Ascending aorta (tissue), 2 donors: ENCODE results near the gene TMEM132D. TPM values are rescaled to one million over a fixed set of nuclear protein-coding genes. Genes with fewer than 3 reads are reported as not detected.

Source experiments
- DNase-seq, 2 donors: peaks; one replicate each; pipeline ENCODE4 v3.0.0-alpha.2; 2019; ENCODE audit warnings: low spot score in 2 of 2
- H3K27ac ChIP-seq, 2 donors: fragments of 200-600 bp; sonication (generic); one replicate each; pipeline ENCODE4 v1.5.1; 2016 to 2017; ENCODE audit warnings: mild to moderate bottlenecking in 1 of 2
- H3K27me3 ChIP-seq: fragments of 200-600 bp; sonication (generic); one replicate; pipeline ENCODE4 v1.5.1; 2017
- H3K36me3 ChIP-seq, 2 donors: fragments of 200-600 bp; sonication (generic); one replicate each; pipeline ENCODE4 v1.5.1; 2016
- H3K4me1 ChIP-seq, 2 donors: fragments of 200-600 bp; sonication (generic); one replicate each; pipeline ENCODE4 v1.5.1; 2016 to 2017; ENCODE audit warnings: mild to moderate bottlenecking in 1 of 2
- H3K4me3 ChIP-seq, 2 donors: fragments of 200-600 bp; sonication (generic); one replicate each; pipeline ENCODE4 v1.5.1; 2016 to 2017; ENCODE audit warnings: mild to moderate bottlenecking in 1 of 2
- H3K9me3 ChIP-seq, 2 donors: fragments of 200-600 bp; sonication (generic); one replicate each; pipeline ENCODE4 v1.5.1; 2016
- CTCF ChIP-seq, 3 experiments: fragments of 200-600 bp in 2 of 3; fragments of 450-650 bp in 1 of 3; sonication (generic) in 2 of 3; IDR thresholded peaks; one replicate each; pipeline ENCODE4 v1.5.1; 2016 to 2019; ENCODE audit warnings: antibody characterized with exemption in 3 of 3, mild to moderate bottlenecking in 1 of 3, moderate library complexity in 1 of 3
- intact Hi-C: fragments of 100-400 bp; cut with DNase I; formaldehyde crosslinking; loops from one replicate; pipeline ENCODE4 v1.15.1; 2023
- total RNA-seq: library from RNA; depleted of rRNA; stranded (reverse); fragments of >200 nt; gene quantifications from one replicate; pipeline ENCODE4 v1.1.0, GENCODE V29; 2016

TMEM132D gene
- total RNA-seq, 1 donor from 2014 or later = not detected

GRCh38 chr12:129723260-129723659 lies 180.6 kb downstream of the TMEM132D start:
- Histone ChIP-seq H3K4me3 (no peak overlapping the region), H3K9me3 (no peaks in the 10 kb centered on the region), H3K27me3 (no peaks in the 10 kb centered on the region), H3K27ac (no peak overlapping the region), H3K4me1 (no peaks in the 10 kb centered on the region), H3K36me3 (no peaks in the 10 kb centered on the region)
- TF ChIP-seq CTCF (IDR thresholded peaks at IDR 0.05) = no peak
- no peak for DNase-seq
- intact Hi-C loops = no loop called here

- intact Hi-C loops = no loop called here
- Histone ChIP-seq H3K4me3 (no peak overlapping the region), H3K4me1 (no peaks in the 10 kb centered on the region), H3K27me3 (no peaks in the 10 kb centered on the region), H3K9me3 (no peaks in the 10 kb centered on the region), H3K36me3 (no peaks in the 10 kb centered on the region), H3K27ac (no peak overlapping the region)
- no peak for DNase-seq
- no peak for TF ChIP-seq CTCF (IDR thresholded peaks at IDR 0.05)
Observed at GRCh38 chr12:129720618-129721017, 183.2 kb downstream of the TMEM132D start.

GRCh38 chr12:129719416-129719815 lies 184.4 kb downstream of the TMEM132D start:
- Histone ChIP-seq H3K27me3 (no peaks in the 10 kb centered on the region), H3K36me3 (no peaks in the 10 kb centered on the region), H3K4me1 (no peaks in the 10 kb centered on the region), H3K9me3 (no peaks in the 10 kb centered on the region), H3K4me3 (no peak overlapping the region), H3K27ac (no peak overlapping the region)
- intact Hi-C loops = no loop called here
- DNase-seq = no peak
- no peak for TF ChIP-seq CTCF (IDR thresholded peaks at IDR 0.05)

DNA sequence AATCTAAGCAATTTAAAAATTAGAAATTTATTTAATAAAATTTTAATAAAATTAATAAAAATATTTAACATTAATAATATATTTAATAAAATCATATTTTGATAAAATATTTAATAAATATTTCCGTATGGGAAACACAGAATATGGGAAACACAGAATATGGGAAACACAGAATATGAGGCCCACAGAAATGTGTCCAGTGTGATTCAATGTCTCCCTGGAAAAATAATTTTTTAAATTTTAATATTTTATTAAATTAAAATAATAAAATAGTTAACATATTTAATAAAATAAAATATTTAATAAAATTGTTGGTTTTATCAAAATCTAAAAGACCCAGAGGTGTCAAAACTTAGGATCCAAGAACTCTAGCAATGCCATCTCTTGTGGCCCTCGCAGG lies 186.4 kb downstream of the TMEM132D start:
- DNase-seq = no peak
- intact Hi-C loops = no loop called here
- Histone ChIP-seq H3K27ac (no peak overlapping the region), H3K36me3 (no peaks in the 10 kb centered on the region), H3K4me1 (no peaks in the 10 kb centered on the region), H3K4me3 (no peak overlapping the region), H3K27me3 (no peaks in the 10 kb centered on the region), H3K9me3 (no peaks in the 10 kb centered on the region)
- TF ChIP-seq CTCF (IDR thresholded peaks at IDR 0.05) = no peak

DNA sequence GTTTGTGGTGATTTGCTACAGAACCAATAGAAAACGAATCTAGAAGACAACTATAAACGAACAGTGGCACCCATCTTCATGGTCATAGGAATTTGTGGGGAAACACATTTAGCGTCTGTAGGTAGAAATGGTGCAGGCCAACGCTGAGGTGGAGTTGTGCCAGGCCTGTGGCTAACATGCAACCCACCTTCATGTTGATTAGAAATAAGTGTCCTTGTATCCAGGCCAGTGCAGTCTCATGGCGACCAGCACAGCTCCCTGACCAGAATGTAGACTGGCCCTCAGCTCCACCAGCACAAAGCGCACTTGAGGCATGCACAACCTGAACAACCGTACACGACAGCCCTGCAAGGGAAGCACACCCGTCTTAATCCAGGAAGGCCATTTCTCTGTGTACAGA lies 187.0 kb downstream of the TMEM132D start:
- Histone ChIP-seq H3K27ac (no peak overlapping the region), H3K27me3 (no peaks in the 10 kb centered on the region), H3K4me1 (no peaks in the 10 kb centered on the region), H3K9me3 (no peaks in the 10 kb centered on the region), H3K36me3 (no peaks in the 10 kb centered on the region), H3K4me3 (no peak overlapping the region)
- intact Hi-C loops = no loop called here
- TF ChIP-seq CTCF (IDR thresholded peaks at IDR 0.05) = no peak
- no peak for DNase-seq

DNA sequence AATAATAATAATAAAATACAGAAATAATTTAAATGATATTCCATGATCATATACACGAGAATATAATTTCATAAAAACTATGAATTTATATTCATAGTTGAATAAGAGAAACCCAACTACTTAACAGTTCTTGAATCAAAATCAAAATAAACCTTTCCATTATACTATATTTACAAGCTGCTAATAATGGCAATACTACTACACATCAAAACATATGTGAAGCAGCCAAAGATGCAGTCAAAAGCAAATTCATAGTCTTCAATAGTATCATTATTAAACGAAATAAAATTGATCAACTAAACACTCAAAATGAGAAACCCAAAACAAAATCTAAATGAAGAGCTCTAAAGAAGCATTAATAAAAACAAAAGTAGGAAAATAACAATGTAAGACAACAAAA lies 197.1 kb downstream of the TMEM132D start:
- H3K27me3 ChIP-seq = no peaks in the 10 kb centered on the region
- intact Hi-C loops = no loop called here
- H3K4me1 ChIP-seq = no peaks in the 10 kb centered on the region
- no peak overlapping the region for H3K4me3 ChIP-seq
- peaks cover 0 to 11% of the 10 kb centered on the region in 2 donors for H3K9me3 ChIP-seq
- no peak for DNase-seq
- no peak for TF ChIP-seq CTCF (IDR thresholded peaks at IDR 0.05)
- H3K27ac ChIP-seq = no peak overlapping the region
- no peaks in the 10 kb centered on the region for H3K36me3 ChIP-seq
